H1 (cell line): ENCODE results near the gene ANKS1B. TPM values are rescaled to one million over a fixed set of nuclear protein-coding genes. Genes with fewer than 3 reads are reported as not detected.

ENCODE experiments used
- BRCA1 ChIP-seq: IDR thresholded peaks from 2 replicates; pipeline ENCODE4 v1.6.1; 2012; ENCODE audit warnings: low read depth, low read length, improper control_type of control experiment
- CEBPB ChIP-seq: IDR thresholded peaks from 2 replicates; pipeline ENCODE4 v1.6.1; 2012; ENCODE audit warnings: low read depth, low read length
- CREB1 ChIP-seq: IDR thresholded peaks from 2 replicates; pipeline ENCODE4 v1.6.1; 2012; ENCODE audit warnings: inconsistent platforms
- EP300 ChIP-seq, 2 experiments: IDR thresholded peaks; 1 replicate in 1 of 2; 2 replicates in 1 of 2; pipeline ENCODE4 v1.6.1; 2011 to 2012; ENCODE audit warnings: low read depth in 2 of 2, low read length in 2 of 2, mild to moderate bottlenecking in 2 of 2, borderline replicate concordance in 1 of 2, inconsistent platforms in 1 of 2, moderate library complexity in 1 of 2
- FOSL1 ChIP-seq: IDR thresholded peaks from 2 replicates; pipeline ENCODE4 v1.6.1; 2011; ENCODE audit warnings: mild to moderate bottlenecking, low read depth, low read length, moderate library complexity; ENCODE audit not compliant: insufficient read depth
- GTF2F1 ChIP-seq: IDR thresholded peaks from 2 replicates; pipeline ENCODE4 v1.6.1; 2012; ENCODE audit warnings: low read depth, low read length, improper control_type of control experiment, borderline replicate concordance
- JUND ChIP-seq: IDR thresholded peaks from 2 replicates; pipeline ENCODE4 v1.6.1; 2011; ENCODE audit warnings: mild to moderate bottlenecking, improper control_type of control experiment, low read length
- MAFK ChIP-seq: IDR thresholded peaks from 2 replicates; pipeline ENCODE4 v1.6.1; 2012; ENCODE audit warnings: low read depth, mild to moderate bottlenecking, improper control_type of control experiment, low read length
- RAD21 ChIP-seq, 2 experiments: IDR thresholded peaks in 1 of 2; conservative IDR thresholded peaks in 1 of 2; 2 replicates each; pipeline ENCODE4 v1.6.1; 2011; ENCODE audit warnings: low read depth in 2 of 2, low read length in 2 of 2, improper control_type of control experiment in 1 of 2, inconsistent platforms in 1 of 2, mild to moderate bottlenecking in 1 of 2, moderate library complexity in 1 of 2
- RFX5 ChIP-seq: IDR thresholded peaks from 2 replicates; pipeline ENCODE4 v1.6.1; 2011; ENCODE audit warnings: low read depth, low read length, improper control_type of control experiment, borderline replicate concordance
- RNF2 ChIP-seq: fragments of 200-900, 300-1000 bp; sonication (generic); IDR thresholded peaks from 2 replicates; pipeline ENCODE4 v1.7.1; 2016; ENCODE audit warnings: borderline replicate concordance, low read depth, mild to moderate bottlenecking, antibody characterized with exemption, low read length; ENCODE audit not compliant: poor library complexity, severe bottlenecking; ENCODE audit errors: missing control alignments
- SIX5 ChIP-seq: IDR thresholded peaks from 2 replicates; pipeline ENCODE4 v1.6.1; 2011; ENCODE audit warnings: mild to moderate bottlenecking, low read depth, low read length
- SP2 ChIP-seq: IDR thresholded peaks from 2 replicates; pipeline ENCODE4 v1.6.1; 2012; ENCODE audit warnings: mild to moderate bottlenecking, low read length, inconsistent platforms
- TAF1 ChIP-seq: IDR thresholded peaks from 2 replicates; pipeline ENCODE4 v1.6.1; 2011; ENCODE audit warnings: mild to moderate bottlenecking, low read depth, low read length
- TAF7 ChIP-seq: optimal IDR thresholded peaks from 2 replicates; pipeline ENCODE3; 2011; ENCODE audit warnings: low read depth, mild to moderate bottlenecking, inconsistent platforms, low read length, moderate library complexity, borderline replicate concordance
- TCF12 ChIP-seq: IDR thresholded peaks from 2 replicates; pipeline ENCODE4 v1.6.1; 2011; ENCODE audit warnings: low read depth, mild to moderate bottlenecking, low read length
- polyA plus RNA-seq, 7 experiments: library from polyadenylated mRNA; depleted of rRNA in 3 of 7; stranded (reverse) in 5 of 7; unstranded in 2 of 7; fragments of >200 nt in 5 of 7; fragments of 200-250 nt in 2 of 7; gene quantifications; 1 replicate in 5 of 7; 2 replicates in 1 of 7; 4 replicates in 1 of 7; pipeline versions ENCODE4 v1.2.1 to v1.2.3, GENCODE V29; 2011 to 2013; ENCODE audit warnings: missing spikeins in 2 of 7, mixed read lengths in 2 of 7
- total RNA-seq: library from RNA; stranded (reverse); fragmentation: NEBNext Ultra II Directional; extraction: Animal tissue kit (Norgen Biotek cat#: 25700); gene quantifications from 2 replicates; pipeline ENCODE4 v1.2.1, GENCODE V29; 2021
- TF ChIP-seq, protein P1 (sequence below), 3 experiments: IDR thresholded peaks; 1 replicate in 2 of 3; 2 replicates in 1 of 3; pipeline versions ENCODE4 v1.5.1 to v1.6.1; 2011; ENCODE audit warnings: low read length in 3 of 3, mild to moderate bottlenecking in 3 of 3, inconsistent platforms in 2 of 3, low read depth in 1 of 3, moderate library complexity in 1 of 3; ENCODE audit not compliant: insufficient read depth in 1 of 3; ENCODE audit errors: control extremely low read depth in 1 of 3

Gene ANKS1B
- total and polyA plus RNA-seq, 2 of the 8 experiments (the other 6 are each of a cell fraction or from before 2014, with no cell fraction given), result 2.7 to 6.1 TPM

DNA sequence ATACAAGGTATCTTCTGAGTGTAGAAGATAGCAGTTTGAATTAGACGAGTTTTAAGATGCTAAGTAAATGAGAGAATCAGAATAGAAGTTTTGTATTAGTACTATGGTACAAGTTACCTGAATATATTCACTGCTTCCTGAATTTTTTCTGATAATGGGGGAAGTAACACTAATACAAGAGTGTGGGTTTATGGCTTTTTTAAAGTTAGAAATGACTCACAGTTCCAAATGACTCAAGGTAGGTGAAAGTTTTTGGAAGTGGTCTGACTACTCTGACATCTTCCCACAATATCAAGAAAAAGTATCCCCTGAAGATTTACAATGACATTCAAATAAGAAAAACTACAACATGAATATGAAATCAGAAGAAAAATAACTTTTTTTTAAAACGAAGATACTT lies 460.9 kb downstream of the ANKS1B start (continued):
- TF ChIP-seq FOSL1 (no peak), BRCA1 (no peak), EP300 (IDR thresholded peaks at IDR 0.05; ENCODE audit: borderline replicate concordance in 1 of 2, low read depth in 2 of 2, low read length in 2 of 2) (no peak), CEBPB (no peak), CREB1 (no peak), RFX5 (no peak), GTF2F1 (no peak), RAD21 (IDR thresholded peaks at IDR 0.05 in 1 of 2, conservative IDR thresholded peaks at IDR 0.05 in 1 of 2; ENCODE audit: low read depth in 2 of 2, low read length in 2 of 2) (no peak), RNF2 (no peak), TAF1 (no peak), JUND (no peak), MAFK (no peak), SIX5 (no peak), SP2 (no peak), TAF7 (no peak), TCF12 (no peak)
- TF ChIP-seq, protein P1, sequence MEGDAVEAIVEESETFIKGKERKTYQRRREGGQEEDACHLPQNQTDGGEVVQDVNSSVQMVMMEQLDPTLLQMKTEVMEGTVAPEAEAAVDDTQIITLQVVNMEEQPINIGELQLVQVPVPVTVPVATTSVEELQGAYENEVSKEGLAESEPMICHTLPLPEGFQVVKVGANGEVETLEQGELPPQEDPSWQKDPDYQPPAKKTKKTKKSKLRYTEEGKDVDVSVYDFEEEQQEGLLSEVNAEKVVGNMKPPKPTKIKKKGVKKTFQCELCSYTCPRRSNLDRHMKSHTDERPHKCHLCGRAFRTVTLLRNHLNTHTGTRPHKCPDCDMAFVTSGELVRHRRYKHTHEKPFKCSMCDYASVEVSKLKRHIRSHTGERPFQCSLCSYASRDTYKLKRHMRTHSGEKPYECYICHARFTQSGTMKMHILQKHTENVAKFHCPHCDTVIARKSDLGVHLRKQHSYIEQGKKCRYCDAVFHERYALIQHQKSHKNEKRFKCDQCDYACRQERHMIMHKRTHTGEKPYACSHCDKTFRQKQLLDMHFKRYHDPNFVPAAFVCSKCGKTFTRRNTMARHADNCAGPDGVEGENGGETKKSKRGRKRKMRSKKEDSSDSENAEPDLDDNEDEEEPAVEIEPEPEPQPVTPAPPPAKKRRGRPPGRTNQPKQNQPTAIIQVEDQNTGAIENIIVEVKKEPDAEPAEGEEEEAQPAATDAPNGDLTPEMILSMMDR (IDR thresholded peaks at IDR 0.05; ENCODE audit: control extremely low read depth in 1 of 3, insufficient read depth in 1 of 3, low read depth in 1 of 3, low read length in 3 of 3), result no peak
